ENCODE results near the gene KDELR1. TPM values are rescaled to one million over a fixed set of nuclear protein-coding genes. Genes with fewer than 3 reads are reported as not detected.

KDELR1 gene
- total and polyA plus RNA-seq, 9 of the 15 experiments (the other 6 are each of a cell fraction or from before 2014, with no cell fraction given) = 6.1 to 165 (median 58.5) TPM

GRCh38 chr19:48367855-48368254, 23.5 kb downstream of the KDELR1 start:
- Histone ChIP-seq H3K4me3 (no peak overlapping the region), H3K9ac (ENCODE audit: insufficient read depth in 1 of 2, low read depth in 2 of 2, low read length in 2 of 2) (peak overlapping the region in 1 of 2 experiments; percentile 11; a peak in 1 of 4 replicates), H2AFZ (ENCODE audit: low read depth, low read length) (no peak overlapping the region), H3K27me3 (ENCODE audit: control insufficient read depth in 2 of 2, insufficient read depth in 2 of 2, low read length in 2 of 2) (no peaks in the 10 kb centered on the region), H3K4me2 (ENCODE audit: insufficient read depth, low read length) (no peak overlapping the region), H3K79me2 (ENCODE audit: control insufficient read depth, insufficient read depth, low read length) (peaks cover 4% of the 10 kb centered on the region; the same call in 1 of the 3 replicates), H3K36me3 (ENCODE audit: control insufficient read depth, insufficient read depth, low read length) (no peaks in the 10 kb centered on the region; the same call in 2 of the 3 replicates), H3K9me1 (ENCODE audit: control insufficient read depth, insufficient read depth, low read length) (no peaks in the 10 kb centered on the region), H3K9me3 (replicated peaks; ENCODE audit: control insufficient read depth, insufficient read depth, low read depth, low read length) (no peaks in the 10 kb centered on the region), H3K4me1 (replicated peaks in 1 of 2; ENCODE audit: control insufficient read depth in 2 of 2, insufficient read depth in 2 of 2, low read length in 2 of 2) (peaks cover 8 to 29% of the 10 kb centered on the region in 2 experiments), H3K27ac (ENCODE audit: extremely low read depth, low read depth, low read length) (no peak overlapping the region), H4K20me1 (replicated peaks; ENCODE audit: control insufficient read depth, insufficient read depth, low read length) (no peaks in the 10 kb centered on the region)
- DNase-seq (ENCODE audit: extremely low read depth in 1 of 4, low spot score in 3 of 4) = no peak
- in situ Hi-C loops (cut with MboI) (no loop called here), intact Hi-C loops (cut with micrococcal nuclease) (no loop called here)
- BruUV-seq (replicated peaks) = no TSS peak
- TF ChIP-seq NR2C1 (IDR thresholded peaks at IDR 0.05) (0 out of 2 replicates have a peak, but pooled peaks have one; percentile 27), NR2C1 (tag; IDR thresholded peaks at IDR 0.05) (no peak), DDX20 (tag; IDR thresholded peaks at IDR 0.05; ENCODE audit: low read depth) (no peak)
- ATAC-seq = no peak
- POLR2A ChIA-PET = interaction anchor here (0.7 kb wide), 1 partner anchor 46 kb away, joined by 3 read pairs; no protein-coding TSS in a partner anchor
- 44% methylated on average over 5 of the region's 5 CpGs for WGBS (ENCODE audit: insufficient coverage, low coverage, missing lambda C conversion rate)
- no peak for FAIRE-seq
- CTCF ChIA-PET (ENCODE audit: low intra/inter-chr PET ratio) = no interaction called here

GRCh38 chr19:48365602-48366001, 25.7 kb downstream of the KDELR1 start:
- H3K4me3 ChIP-seq = no peak overlapping the region
- peak overlapping the region in 1 of 2 experiments; percentile 75; a peak in 2 of 4 replicates for H3K9ac ChIP-seq (ENCODE audit: insufficient read depth in 1 of 2, low read depth in 2 of 2, low read length in 2 of 2)
- no peak for ATAC-seq
- intact Hi-C loops (cut with micrococcal nuclease) (loop anchor here (2.0 kb wide), 2 partner anchors 25 to 33 kb away; partner anchors contain the start of gene KDELR1), in situ Hi-C loops (cut with MboI) (no loop called here)
- WGBS (ENCODE audit: insufficient coverage, low coverage, missing lambda C conversion rate) = 90% methylated on average over 6 of the region's 11 CpGs
- H3K4me1 ChIP-seq (replicated peaks in 1 of 2; ENCODE audit: control insufficient read depth in 2 of 2, insufficient read depth in 2 of 2, low read length in 2 of 2) = peaks cover 8 to 29% of the 10 kb centered on the region in 2 experiments
- no TSS peak for BruUV-seq (replicated peaks)
- no peaks in the 10 kb centered on the region for H4K20me1 ChIP-seq (replicated peaks; ENCODE audit: control insufficient read depth, insufficient read depth, low read length)
- H2AFZ ChIP-seq (ENCODE audit: low read depth, low read length) = 0 out of 2 replicates have a peak overlapping the region, but pooled peaks have one; percentile 19
- TF ChIP-seq RBFOX2 (IDR thresholded peaks at IDR 0.05; ENCODE audit: low read depth, low read length) (peak; percentile 40; the same call in 1 of the 2 replicates), NR0B1 (IDR thresholded peaks at IDR 0.05; ENCODE audit: partially characterized antibody) (no peak)
- no peak for DNase-seq (ENCODE audit: extremely low read depth in 1 of 4, low spot score in 3 of 4)
- FAIRE-seq = no peak
- no peaks in the 10 kb centered on the region for H3K9me1 ChIP-seq (ENCODE audit: control insufficient read depth, insufficient read depth, low read length)
- no peaks in the 10 kb centered on the region for H3K27me3 ChIP-seq (ENCODE audit: control insufficient read depth in 2 of 2, insufficient read depth in 2 of 2, low read length in 2 of 2)
- H3K9me3 ChIP-seq (replicated peaks; ENCODE audit: control insufficient read depth, insufficient read depth, low read depth, low read length) = no peaks in the 10 kb centered on the region
- POLR2A ChIA-PET = no interaction called here
- peaks cover 3% of the 10 kb centered on the region; the same call in 2 of the 3 replicates for H3K36me3 ChIP-seq (ENCODE audit: control insufficient read depth, insufficient read depth, low read length)
- H3K4me2 ChIP-seq (ENCODE audit: insufficient read depth, low read length) = no peak overlapping the region
- no peak overlapping the region for H3K27ac ChIP-seq (ENCODE audit: extremely low read depth, low read depth, low read length)
- H3K79me2 ChIP-seq (ENCODE audit: control insufficient read depth, insufficient read depth, low read length) = peaks cover 4% of the 10 kb centered on the region; the same call in 1 of the 3 replicates
- CTCF ChIA-PET (ENCODE audit: low intra/inter-chr PET ratio) = no interaction called here

Measured in K562 (cell line).